Putamen (tissue), 1 donor: ENCODE measurements around the gene DSCAM.
"Not testable (repeated sequence)": the region's sequence is repeated elsewhere in the genome, so short reads cannot be mapped to it uniquely, and the experiment has no call there.

Experiments used
- DNase-seq: peaks from one replicate; pipeline ENCODE4 v3.0.0-alpha.2; 2016; ENCODE audit warnings: low spot score

Gene DSCAM

DNA sequence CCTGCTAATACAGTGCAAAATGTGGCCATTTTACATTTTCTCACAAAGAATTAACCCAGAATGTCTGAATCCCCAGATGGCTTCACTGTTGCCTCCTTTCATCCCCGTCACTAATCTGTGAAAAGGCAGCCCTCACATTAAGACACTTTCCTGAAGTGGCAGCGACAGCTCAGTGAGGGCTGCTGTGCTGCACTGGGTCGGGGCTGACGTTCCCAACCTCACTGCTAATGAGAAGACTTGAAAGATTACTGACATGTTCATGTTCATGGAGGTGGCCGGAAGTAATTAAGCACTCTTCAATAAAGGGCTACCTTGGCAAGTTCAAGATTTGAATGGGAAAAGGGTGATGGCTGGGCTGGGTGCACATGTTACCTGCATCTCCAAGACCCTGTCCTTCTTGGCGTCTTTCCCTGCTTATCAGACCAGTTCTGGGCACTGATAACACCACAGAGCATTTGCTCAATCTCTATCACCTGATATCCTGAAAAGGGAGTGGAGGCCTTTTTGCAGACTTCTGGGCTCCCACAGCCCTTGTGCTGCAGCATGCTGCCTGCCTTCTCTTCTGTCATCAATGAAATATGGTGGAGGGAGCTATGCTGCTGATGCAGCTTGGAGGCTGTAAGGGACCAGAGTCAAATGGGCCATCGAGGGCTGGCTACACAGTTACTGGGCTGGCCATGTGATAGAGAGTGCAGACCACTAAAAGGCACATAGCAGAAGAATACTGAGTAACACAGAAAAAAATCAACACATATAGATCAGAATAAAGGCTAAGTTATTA, 596.3 kb downstream of the DSCAM start:
- no peak for DNase-seq

DNA sequence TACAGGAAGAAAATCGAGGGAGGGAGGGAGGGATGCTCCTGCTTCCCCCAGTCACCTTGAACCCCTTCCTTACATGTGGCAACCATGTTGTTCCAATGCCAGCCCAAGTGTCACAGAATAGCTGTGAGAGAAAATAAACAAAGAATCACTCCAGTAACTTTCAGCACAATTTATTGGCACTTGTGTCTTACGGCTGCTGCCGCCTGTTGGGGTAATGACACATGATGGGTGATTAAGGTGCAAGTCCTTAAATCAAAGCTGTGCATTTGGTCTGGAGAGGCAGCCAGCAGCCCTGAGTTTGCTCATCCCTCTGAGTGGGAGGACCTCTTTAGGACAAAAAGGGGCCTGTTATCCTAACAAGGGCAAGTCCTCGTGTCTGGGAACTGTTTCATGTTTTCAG, 602.0 kb downstream of the DSCAM start:
- DNase-seq = no peak

DNA sequence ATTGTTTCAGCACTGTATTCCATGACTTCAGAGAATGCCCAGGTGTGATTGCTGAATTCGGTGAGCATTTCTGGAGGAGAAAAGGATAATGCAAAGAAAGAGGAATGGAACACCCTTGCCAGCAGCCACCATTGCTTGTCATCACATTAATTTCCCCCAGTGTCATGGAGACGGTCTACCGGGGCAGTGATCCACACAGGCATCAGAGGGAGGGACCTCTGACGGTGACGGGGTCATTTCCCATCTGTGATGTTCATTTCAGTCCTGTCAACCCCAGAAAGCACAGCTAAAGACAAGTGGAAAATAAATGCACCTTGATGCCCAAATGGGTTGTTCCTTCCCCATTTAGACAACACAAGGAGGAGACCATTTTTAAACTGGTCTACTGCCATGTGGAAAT, 603.3 kb downstream of the DSCAM start:
- no peak for DNase-seq

DNA sequence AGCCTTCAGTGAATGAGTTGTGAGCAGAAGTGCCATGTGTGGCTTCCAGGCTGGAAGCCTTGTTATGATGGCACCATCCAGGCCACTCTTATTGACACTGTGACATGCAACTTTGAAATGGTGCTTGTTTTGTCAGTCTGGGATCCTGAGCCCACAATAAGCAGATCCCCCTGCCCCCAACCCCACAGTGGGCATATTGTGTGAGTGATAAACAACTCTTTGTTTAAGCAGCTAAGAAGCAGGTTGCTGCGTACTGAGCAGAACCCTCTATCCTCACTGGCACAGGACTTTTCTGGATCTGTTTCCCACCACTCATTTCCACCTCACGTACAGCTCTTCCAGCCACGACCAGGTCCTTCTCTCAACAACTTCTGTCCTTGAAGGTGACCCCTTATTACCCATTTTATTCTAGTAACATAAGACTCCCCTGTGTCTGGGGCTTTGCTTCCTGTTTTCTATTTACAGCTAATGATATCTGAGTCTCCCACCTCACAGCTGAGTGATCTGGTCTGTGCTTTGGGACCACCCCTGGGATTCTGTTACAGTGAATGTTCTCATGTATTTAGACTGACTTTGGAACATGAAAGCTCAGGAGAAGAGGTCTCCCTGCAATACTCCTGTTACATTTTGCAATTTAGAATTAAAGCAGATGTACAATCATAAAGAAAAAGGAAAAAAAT, 604.2 kb downstream of the DSCAM start:
- DNase-seq = no peak

DNA sequence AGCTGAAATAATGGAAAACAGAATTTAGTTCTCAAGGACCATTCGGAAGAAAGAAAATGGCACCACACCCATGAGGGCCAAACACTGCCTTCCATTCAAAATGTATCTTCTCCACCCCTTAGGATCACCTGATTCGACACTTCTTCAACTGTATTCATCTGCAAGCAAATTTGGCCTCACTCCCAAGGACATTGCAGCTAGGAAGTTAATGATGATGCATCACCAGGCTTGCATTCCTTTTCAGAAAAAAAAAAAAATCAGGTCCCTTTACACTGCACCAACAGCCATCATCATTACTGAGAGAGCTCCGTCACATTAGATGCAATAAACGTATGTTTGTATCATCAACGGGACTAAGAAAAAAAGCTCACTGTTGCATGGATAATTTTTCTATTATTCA, 611.4 kb downstream of the DSCAM start:
- DNase-seq = no peak

DNA sequence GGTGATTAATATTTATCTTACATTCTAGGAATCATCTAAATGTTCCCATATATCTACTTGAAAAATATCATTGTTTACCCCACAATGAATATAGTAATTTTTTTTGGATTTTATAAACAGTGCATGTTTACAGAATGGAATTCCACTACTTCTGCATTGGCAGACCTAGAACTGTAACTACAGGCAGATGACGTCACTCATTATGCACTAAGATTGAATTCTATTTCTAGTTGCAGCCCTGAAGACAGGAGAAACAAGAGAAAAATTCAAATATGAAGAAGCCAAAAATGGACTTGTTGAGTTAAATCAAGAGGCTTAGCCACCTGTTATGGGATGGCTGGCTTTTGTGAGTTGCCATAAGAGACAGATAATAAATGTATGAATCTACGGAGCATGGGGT, 615.0 kb downstream of the DSCAM start:
- DNase-seq = no peak

DNA sequence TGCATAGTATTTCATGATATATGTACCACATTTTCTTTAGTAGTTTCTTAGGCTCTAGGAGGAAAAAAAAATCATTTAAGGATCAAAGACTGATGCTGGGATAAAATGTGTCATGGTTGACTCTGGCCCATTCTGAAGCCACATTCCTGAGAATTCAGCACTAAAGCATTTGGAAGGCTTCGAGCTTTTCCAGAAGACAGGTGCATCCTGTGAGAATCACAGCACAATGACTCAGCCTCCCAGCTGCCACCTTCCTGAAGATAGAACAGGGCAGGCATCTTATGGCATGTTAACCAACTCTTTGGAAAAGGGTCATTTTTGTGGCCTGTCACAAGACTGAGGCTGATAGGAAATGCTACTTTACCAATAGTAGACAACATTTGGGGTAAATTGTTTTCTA, 619.9 kb downstream of the DSCAM start:
- DNase-seq = no peak

DNA sequence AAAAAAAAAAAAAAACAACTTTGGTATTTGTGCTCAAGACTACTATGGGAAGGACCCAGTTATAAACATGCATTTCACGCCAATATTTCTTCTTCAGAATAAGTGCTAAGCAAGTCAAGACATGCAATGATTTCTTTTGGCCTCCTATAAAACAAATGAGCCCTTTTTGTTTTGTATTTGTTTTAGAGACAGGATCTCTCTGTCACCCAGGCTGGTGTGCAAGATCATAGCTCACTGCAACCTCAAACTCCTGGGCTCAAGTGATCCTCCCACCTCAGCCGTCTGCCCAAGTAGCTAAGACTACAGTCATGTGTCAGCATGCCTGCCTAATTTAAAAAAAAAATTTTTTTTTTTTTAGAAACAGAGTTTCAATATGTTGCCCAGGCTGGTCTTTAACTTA, 631.0 kb downstream of the DSCAM start:
- no peak for DNase-seq

DNA sequence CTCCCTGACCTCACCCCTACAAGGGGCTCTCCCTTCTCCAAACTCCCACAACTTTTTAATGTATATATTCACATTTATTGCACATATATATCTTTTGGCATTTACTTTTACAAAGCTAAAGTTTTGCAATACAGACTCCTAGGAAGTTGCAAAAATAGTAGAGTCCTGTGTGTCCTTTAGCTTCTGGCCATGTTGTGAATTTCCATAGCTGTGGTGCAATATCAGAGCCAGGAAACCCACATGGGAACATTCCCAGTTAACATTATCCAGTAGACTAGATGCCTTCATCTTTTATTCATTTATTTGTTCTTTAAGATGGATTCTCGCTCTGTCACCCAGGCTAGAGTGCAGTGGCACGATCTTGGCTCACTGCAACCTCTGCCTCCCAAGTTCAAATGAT, 636.7 kb downstream of the DSCAM start:
- no peak for DNase-seq

DNA sequence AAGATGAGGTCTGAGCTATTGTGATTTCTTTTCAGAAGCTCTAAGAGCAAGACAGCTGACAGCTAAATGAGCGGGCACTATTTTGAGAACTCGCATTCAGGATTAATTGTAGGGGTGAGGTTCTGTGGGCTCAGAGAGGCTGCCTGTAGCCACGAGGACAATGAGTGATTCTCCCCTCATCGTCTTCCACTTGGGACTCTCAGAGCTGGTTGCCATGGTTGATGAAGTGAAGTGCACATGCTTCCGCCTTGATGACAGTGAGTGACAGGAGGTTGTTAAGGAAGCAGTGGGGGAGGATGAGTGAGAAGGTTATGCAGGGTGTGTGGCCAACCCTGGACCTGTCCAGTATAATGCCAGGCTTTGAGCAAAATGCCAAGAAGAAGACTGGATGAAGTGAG, 638.0 kb downstream of the DSCAM start:
- DNase-seq = no peak

DNA sequence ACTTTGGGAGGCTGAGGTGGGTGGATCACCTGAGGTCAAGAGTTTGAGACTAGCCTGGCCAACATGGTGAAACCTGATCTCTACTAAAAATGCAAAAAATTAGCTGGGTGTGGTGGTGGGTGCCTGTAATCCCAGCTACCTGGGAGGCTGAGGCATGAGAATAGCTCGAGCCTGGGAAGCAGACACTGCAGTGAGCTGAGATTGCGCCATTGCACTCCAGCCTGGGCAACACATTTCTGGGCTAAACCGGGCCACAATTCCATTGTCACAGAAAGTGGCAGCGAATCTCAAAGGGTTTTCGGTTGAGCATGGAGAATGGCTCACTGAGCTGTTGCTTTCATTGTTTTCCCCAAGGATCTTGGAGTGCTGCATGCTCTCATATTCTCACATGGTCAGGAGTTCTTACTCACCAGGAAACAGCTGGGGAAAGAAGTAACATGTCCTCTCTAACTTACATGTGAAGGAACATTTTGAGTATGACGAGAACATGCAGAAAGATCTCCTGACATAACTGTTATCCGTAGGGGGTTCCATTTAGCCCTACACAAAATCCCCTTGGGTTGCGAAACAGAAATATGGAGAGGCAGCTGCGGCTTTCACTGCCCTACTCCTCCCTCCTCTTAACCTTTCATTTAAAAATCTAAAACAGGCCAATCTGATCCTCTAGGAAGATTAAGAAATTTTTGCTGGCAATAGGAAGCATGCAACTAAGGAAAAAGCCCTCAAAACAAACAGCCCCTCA, 638.6 kb downstream of the DSCAM start:
- DNase-seq = no peak

DNA sequence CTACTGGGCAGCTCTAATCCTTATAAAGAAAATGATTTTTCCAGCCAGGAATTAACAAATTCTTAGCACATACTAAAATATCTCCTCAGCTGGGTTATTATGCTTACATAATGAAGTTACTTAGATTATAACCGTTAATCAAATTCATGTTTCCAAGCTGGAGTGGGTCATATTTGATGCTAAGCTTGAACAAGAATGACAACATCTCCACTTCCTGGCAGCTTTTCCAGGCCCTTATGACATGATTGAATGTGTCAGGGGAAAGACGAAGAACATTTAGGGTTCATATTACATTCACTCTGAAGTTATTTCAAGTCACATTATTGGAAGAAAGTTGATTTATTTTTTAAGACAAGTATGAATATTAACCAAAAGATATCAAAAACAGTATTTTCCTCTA, 646.0 kb downstream of the DSCAM start:
- no peak for DNase-seq

DNA sequence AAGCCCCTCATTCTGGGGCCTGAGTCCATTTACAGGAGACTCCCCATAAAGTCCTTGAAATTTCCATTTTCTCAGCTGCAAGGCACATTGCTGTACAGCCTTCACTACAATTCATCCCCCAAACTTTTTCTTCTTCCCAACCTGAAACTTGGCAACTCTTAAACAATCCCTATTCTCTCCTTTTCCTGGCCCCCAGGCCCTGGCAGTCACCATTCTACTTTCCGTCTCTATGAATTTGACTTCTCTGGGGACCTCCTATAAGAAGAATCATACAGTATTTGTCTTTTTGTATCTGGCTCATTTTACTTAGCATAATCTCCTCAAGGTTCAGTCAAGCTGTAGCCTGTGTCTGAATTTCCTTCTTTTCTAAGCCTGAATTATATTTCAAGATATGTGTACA, 646.8 kb downstream of the DSCAM start:
- no peak for DNase-seq

DNA sequence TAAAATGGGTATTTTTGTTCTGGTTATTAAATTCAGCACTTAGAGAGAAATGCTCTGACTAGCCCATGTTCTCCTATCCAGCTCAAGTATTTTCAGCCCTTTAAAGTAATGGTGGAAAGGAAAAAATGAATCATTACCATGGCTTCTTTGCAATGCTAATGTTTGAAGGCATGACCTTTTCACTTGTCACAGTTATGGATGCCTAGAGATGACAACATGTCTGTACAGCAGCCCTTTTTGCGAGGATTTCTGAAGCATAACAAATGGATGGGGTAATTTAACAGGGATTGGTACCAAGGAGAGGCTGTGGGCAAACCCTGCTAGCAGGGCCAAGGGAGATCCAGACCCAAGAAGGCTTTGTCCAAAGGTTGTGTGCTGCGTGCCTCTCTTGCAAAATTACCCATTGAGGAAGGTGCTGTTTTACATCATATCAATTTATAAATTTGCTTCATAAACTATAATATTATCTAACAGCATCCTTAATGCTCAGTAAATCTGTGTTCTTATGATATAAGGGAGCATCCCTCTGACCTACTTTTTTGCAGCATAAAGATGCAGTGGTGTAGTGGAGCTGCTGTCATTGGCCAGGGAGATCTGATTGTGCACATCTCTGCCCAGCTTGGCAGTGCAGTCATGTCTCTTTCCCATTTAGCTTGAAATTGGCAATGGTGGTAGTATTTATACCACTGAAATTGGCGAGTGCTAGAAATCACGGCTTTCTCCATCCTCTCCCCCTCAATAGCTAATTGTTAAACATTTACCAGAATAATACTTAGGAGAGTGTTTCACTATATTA, 652.6 kb downstream of the DSCAM start:
- DNase-seq = no peak

DNA sequence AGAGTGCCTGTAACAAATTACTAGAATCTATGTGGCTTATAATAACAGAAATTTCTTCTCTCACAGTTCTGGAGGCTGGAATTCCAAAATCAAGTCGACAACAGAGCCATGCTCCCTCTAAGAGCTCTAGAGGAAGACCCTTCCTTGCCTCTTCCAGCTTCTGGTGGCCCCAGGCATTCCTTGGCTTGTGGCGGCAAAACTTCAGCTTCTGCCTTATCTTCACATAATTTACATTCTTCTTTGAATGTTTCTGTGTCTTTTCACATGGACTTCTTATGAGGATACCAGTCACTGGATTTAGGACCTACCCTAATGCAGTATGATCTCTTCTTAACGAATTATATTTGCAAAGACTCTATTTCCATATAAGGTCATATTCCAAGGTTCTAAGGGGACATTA, 655.3 kb downstream of the DSCAM start:
- DNase-seq = no peak

DNA sequence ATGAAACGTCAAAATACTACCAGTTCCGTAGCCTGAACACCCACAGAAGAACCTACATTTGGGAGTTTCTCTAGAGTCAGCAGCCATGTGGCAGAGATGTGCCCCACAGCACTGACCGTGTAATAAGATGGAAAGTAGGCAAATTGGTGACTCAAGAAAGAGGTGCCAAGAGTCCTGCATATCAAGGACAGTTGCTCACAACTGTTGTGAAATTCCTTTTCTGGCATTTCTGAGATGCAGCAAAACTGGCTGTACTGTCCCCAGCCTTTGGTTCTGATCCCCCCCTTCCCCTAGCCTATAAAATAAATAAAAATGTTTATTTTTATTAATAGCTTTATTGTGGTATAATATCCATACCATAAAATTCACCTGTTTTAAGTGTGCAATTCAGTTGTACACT, 655.8 kb downstream of the DSCAM start:
- DNase-seq = no peak

DNA sequence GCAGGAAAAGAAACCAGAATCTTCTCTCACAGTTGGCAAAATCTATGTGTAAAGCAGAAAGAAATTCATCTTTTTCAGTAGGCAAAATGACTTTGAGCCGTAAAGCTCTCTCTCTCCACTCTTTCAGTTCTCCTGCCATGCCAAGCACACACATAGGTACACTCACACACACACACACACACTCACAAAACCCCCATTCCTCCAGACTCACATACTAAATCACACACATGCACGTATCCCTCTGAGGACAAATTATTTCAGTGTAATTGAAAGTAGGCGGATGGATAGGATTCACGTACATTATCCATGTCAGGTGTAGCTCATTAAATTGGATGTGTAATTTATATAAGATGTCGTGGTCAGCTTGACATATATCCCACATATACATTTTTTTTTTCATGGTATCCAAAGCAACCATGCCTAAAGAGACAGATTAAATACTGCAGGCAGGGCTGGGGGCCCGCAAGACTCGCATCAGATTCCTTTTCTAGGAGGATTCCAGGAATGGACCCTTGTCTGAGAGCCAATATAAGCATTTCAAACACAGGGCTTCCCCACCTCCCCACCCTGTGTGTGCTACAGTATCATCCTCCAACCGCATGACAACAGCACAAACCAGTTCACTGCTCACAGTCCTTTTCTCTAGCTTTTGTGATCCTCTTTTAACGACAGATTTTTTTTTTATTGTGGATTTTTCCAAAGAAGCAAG, 658.9 kb downstream of the DSCAM start:
- DNase-seq = no peak

DNA sequence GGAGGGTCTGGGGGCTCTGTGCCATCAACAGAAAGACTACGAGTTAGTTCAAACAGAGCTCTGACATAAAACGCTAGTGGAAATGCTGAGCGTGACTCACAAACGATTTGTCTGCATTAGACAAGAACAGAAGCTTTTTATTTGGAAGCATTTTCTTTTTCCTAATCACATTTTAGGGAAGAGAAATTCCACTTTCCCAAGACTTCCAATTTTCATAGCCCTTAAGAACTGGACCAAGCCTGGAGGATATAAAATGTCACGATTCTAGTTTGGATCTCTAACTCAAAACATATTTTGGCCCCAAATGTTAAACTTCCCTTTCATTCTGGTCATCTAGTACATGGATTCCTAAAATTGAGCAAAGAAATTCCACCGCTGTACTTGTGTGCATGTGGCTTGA, 659.7 kb downstream of the DSCAM start:
- DNase-seq = no peak

DNA sequence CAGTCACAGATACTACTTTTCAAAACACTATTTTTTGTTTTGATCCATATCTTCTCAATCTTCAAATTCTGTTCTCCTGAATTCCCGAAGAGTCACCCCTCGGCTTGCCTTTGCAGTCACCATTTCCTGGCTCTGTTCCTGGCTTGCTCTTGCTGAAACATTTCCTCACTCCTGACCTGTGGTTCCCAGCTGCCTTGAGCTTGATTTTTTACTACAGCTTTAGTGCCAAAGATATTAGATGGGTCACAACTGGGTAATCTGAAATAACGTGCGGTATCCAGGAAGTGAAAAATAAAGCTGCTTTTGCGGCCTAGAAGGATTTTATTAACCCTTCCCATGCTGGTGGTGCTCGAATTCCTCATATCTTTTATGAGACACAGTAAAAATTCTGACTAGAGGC, 660.9 kb downstream of the DSCAM start:
- DNase-seq = no peak

DNA sequence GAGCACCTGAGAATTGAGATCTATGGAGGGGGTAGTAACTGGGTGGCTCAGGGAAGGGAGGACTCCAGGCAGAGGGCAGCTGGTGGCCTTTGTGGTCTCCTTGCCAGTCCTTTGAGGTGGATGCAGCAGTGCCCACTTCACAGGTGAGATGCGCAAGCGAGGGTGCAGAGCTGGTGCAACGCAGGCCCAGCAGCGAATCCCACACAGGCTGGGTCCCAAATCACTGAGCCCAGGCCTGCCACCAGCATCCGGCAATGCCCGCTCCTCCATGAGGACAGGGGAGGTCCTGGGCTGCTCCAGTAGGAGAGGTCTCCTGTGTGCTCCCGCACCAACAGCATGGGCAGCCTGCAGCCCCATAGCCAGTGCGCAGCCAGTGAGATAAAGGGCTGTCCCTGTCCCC, 661.8 kb downstream of the DSCAM start:
- DNase-seq = no peak

DNA sequence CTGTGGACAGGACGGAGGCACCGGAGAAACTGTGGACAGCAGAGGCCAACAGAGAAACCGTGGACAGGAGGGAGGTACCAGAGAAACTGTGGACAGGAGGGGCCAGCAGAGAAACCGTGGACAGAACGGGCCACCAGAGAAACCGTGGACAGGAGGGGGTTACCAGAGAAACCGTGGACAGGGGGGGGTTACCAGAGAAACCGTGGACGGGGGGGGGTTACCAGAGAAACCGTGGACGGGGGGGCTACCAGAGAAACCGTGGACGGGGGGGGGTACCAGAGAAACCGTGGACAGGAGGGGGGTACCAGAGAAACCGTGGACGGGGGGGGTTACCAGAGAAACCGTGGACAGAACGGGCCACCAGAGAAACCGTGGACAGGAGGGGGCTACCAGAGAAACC, 664.5 kb downstream of the DSCAM start:
- not testable (repeated sequence) for DNase-seq

DNA sequence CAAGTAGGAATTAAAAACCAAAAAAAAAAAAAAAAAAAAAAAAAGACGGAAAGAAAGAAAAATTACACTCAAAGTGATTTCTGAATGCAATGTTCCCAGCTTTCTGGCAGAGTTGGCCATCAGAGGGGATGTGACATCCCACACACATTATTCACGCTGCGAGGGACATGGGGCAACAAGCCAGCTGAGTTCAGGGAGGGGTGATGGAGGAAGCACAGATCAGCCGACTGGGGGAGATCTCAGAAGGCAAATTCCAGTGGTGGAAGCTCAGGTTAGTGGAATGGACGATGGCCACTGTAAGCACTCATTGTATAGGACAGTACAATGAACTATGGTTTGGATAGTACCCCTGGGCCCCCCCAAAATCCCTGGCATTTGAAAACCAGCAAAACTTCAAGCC, 667.8 kb downstream of the DSCAM start:
- DNase-seq = no peak
